ENCODE data around the gene CXCL10. TPM values are rescaled to one million over a fixed set of nuclear protein-coding genes. Genes with fewer than 3 reads are reported as not detected.

CXCL10 gene
- total and polyA plus RNA-seq, 4 donors, result 0.84 to 9.4 (median 1.2) TPM

DNA sequence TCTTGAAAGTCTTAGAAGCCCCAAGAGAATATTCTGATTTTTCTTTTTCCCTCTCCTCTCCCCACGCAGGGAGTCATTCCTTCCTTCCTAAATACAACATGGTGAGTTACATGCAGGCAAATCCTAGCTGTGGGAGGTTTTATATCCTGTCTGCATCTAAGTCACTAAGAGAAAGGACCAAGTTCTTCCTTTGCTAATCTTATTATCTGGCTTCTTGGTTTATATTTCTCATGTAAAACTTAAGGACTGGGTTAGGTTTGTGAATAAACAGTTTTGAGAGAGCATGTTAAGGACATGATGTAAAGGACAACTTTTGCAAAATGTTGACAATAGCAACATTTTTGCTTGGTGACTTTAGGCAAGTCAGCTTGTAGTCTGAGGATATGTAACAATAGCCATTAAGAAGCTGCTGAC, 10.9 kb downstream of the CXCL10 start:
- no peak for DNase-seq (ENCODE audit: low spot score)
- WGBS, result 58% methylated on average over 1 of the region's 1 CpG
- Histone ChIP-seq H3K9ac (ENCODE audit: low read depth in 1 of 2, low read length in 2 of 2) (no peak overlapping the region), H3K27me3 (ENCODE audit: control insufficient read depth in 4 of 4, insufficient read depth in 4 of 4, low read length in 3 of 4) (no peaks in the 10 kb centered on the region), H3K4me3 (ENCODE audit: low read depth in 1 of 3, low read length in 3 of 3) (no peak overlapping the region), H3K36me3 (ENCODE audit: control insufficient read depth in 4 of 4, insufficient read depth in 3 of 4, low read depth in 1 of 4, low read length in 3 of 4) (no peaks in the 10 kb centered on the region), H3K27ac (ENCODE audit: low read depth in 1 of 2, low read length in 2 of 2) (peak overlapping the region in 1 of 2 donors; percentile 47), H3K4me1 (ENCODE audit: control insufficient read depth in 4 of 4, insufficient read depth in 4 of 4, low read length in 3 of 4) (peaks cover 2 to 29% (median 12%) of the 10 kb centered on the region in 4 donors), H3K9me3 (ENCODE audit: control insufficient read depth in 4 of 4, low read length in 3 of 4) (no peaks in the 10 kb centered on the region)
- TF ChIP-seq JUND (IDR thresholded peaks at IDR 0.05) (no peak), ATF3 (IDR thresholded peaks at IDR 0.05) (no peak), TAF1 (conservative IDR thresholded peaks at IDR 0.05) (no peak), FOXA2 (IDR thresholded peaks at IDR 0.05) (no peak), HNF4A (conservative IDR thresholded peaks at IDR 0.05) (no peak), RAD21 (IDR thresholded peaks at IDR 0.05) (no peak), FOXA1 (IDR thresholded peaks at IDR 0.05) (no peak), HNF4G (IDR thresholded peaks at IDR 0.05) (no peak)
- TF ChIP-seq, protein P1, sequence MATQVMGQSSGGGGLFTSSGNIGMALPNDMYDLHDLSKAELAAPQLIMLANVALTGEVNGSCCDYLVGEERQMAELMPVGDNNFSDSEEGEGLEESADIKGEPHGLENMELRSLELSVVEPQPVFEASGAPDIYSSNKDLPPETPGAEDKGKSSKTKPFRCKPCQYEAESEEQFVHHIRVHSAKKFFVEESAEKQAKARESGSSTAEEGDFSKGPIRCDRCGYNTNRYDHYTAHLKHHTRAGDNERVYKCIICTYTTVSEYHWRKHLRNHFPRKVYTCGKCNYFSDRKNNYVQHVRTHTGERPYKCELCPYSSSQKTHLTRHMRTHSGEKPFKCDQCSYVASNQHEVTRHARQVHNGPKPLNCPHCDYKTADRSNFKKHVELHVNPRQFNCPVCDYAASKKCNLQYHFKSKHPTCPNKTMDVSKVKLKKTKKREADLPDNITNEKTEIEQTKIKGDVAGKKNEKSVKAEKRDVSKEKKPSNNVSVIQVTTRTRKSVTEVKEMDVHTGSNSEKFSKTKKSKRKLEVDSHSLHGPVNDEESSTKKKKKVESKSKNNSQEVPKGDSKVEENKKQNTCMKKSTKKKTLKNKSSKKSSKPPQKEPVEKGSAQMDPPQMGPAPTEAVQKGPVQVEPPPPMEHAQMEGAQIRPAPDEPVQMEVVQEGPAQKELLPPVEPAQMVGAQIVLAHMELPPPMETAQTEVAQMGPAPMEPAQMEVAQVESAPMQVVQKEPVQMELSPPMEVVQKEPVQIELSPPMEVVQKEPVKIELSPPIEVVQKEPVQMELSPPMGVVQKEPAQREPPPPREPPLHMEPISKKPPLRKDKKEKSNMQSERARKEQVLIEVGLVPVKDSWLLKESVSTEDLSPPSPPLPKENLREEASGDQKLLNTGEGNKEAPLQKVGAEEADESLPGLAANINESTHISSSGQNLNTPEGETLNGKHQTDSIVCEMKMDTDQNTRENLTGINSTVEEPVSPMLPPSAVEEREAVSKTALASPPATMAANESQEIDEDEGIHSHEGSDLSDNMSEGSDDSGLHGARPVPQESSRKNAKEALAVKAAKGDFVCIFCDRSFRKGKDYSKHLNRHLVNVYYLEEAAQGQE (IDR thresholded peaks at IDR 0.05), result no peak

- Histone ChIP-seq H3K9ac (ENCODE audit: low read depth in 1 of 2, low read length in 2 of 2) (peak overlapping the region in 1 of 2 donors; percentile 30), H3K36me3 (ENCODE audit: control insufficient read depth in 4 of 4, insufficient read depth in 3 of 4, low read depth in 1 of 4, low read length in 3 of 4) (no peaks in the 10 kb centered on the region), H3K4me3 (ENCODE audit: low read depth in 1 of 3, low read length in 3 of 3) (no peak overlapping the region), H3K9me3 (ENCODE audit: control insufficient read depth in 4 of 4, low read length in 3 of 4) (no peaks in the 10 kb centered on the region), H3K27me3 (ENCODE audit: control insufficient read depth in 4 of 4, insufficient read depth in 4 of 4, low read length in 3 of 4) (no peaks in the 10 kb centered on the region), H3K4me1 (ENCODE audit: control insufficient read depth in 4 of 4, insufficient read depth in 4 of 4, low read length in 3 of 4) (peaks cover 2 to 34% (median 15%) of the 10 kb centered on the region in 4 donors), H3K27ac (ENCODE audit: low read depth in 1 of 2, low read length in 2 of 2) (peak overlapping the region; percentile 28 to 47)
- TF ChIP-seq JUND (IDR thresholded peaks at IDR 0.05) (no peak), YY1 (IDR thresholded peaks at IDR 0.05) (no peak), TAF1 (conservative IDR thresholded peaks at IDR 0.05) (no peak), FOXA2 (IDR thresholded peaks at IDR 0.05) (no peak), GABPA (IDR thresholded peaks at IDR 0.05 in 1 of 2, conservative IDR thresholded peaks at IDR 0.05 in 1 of 2) (no peak), HNF4G (IDR thresholded peaks at IDR 0.05) (no peak)
- TF ChIP-seq, protein P1 (IDR thresholded peaks at IDR 0.05), result no peak
- 58% methylated on average over 13 of the region's 13 CpGs for WGBS
- no peak for DNase-seq (ENCODE audit: low spot score)
Observed at GRCh38 chr4:76011700-76012387, 11.5 kb downstream of the CXCL10 start.

All from liver (tissue), 9 donors.